ENCODE data around the gene DCTN4. TPM values are rescaled to one million over a fixed set of nuclear protein-coding genes. Genes with fewer than 3 reads are reported as not detected.

DCTN4 gene
- polyA plus RNA-seq, 2 of the 4 experiments (the other 2 are of a cell fraction) = 18.7 to 38.4 TPM

- WGBS (ENCODE audit: missing lambda C conversion rate) = 4% methylated on average over 11 of the region's 15 CpGs
- peak; percentile 2 to 15; a peak in 2 of 6 replicates for ATAC-seq
- DNase-seq (ENCODE audit: low read depth in 1 of 2, low spot score in 1 of 2) = peak in 1 of 2 experiments; percentile 7
These were observed 58.6 kb downstream of the DCTN4 start for GRCh38 chr5:150700246-150700593.

GRCh38 chr5:150694612-150695011 lies 64.2 kb downstream of the DCTN4 start:
- FAIRE-seq (no peak), DNase-seq (ENCODE audit: low read depth in 1 of 2, low spot score in 1 of 2) (no peak), ATAC-seq (no peak)
- CTCF ChIA-PET = interaction anchor here (1.7 kb wide), 1 partner anchor 134 kb away, joined by 4 read pairs; no protein-coding TSS in a partner anchor
- Histone ChIP-seq H3K4me2 (no peak overlapping the region), H3K4me1 (peaks cover 8% of the 10 kb centered on the region), H3K4me3 (no peak overlapping the region), H3K27ac (no peak overlapping the region), H3K9me3 (no peaks in the 10 kb centered on the region)
- POLR2A ChIA-PET = no interaction called here
- WGBS (ENCODE audit: missing lambda C conversion rate) = 95% methylated on average over 3 of the region's 3 CpGs
- no peak for TF ChIP-seq BCL3 (IDR thresholded peaks at IDR 0.05)
- no peak for TF ChIP-seq CEBPB (IDR thresholded peaks at IDR 0.05)
- TF ChIP-seq JUNB (IDR thresholded peaks at IDR 0.05) = no peak

More at GRCh38 chr5:150700246-150700593, 58.6 kb downstream of the DCTN4 start:
- ChIA-PET POLR2A (interaction anchor here (0.6 to 1.9 kb wide), 8 partner anchors 9 to 250 kb away, joined by 3 to 22 read pairs (median 5); partner anchors contain the start of genes DCTN4 and SYNPO), CTCF (interaction anchor here (0.6 to 4.5 kb wide), 19 partner anchors 9 to 510 kb away, joined by 3 to 28 read pairs (median 3); partner anchors contain the start of genes SMIM3 and SYNPO)
- peak overlapping the region; percentile 97 for H3K4me3 ChIP-seq
- peaks cover 14% of the 10 kb centered on the region for H3K4me1 ChIP-seq
- TF ChIP-seq TFCP2L1 (CRISPR knock-in tag; IDR thresholded peaks at IDR 0.05) (0 out of 2 replicates have a peak, but pooled peaks have one; percentile 8), ZFP36 (IDR thresholded peaks at IDR 0.05; ENCODE audit: borderline replicate concordance, partially characterized antibody) (no peak)
- H3K9me3 ChIP-seq = no peaks in the 10 kb centered on the region
- no peak for FAIRE-seq
- H3K4me2 ChIP-seq = peak overlapping the region; percentile 83
- H3K27ac ChIP-seq = peak overlapping the region; percentile 98 to 99

- H3K4me3 ChIP-seq = no peak overlapping the region
- CTCF ChIA-PET = interaction anchor here (5.3 kb wide), 1 partner anchor 8 kb away, joined by 27 read pairs; the partner anchor contains the start of gene RBM22
- 91% methylated on average over 3 of the region's 3 CpGs for WGBS (ENCODE audit: missing lambda C conversion rate)
- no peaks in the 10 kb centered on the region for H3K9me3 ChIP-seq
- FAIRE-seq (no peak), DNase-seq (ENCODE audit: low read depth in 1 of 2, low spot score in 1 of 2) (no peak), ATAC-seq (no peak)
- H3K4me2 ChIP-seq = no peak overlapping the region
- H3K4me1 ChIP-seq = no peaks in the 10 kb centered on the region
- POLR2A ChIA-PET = no interaction called here
- TF ChIP-seq RARB (CRISPR knock-in tag; IDR thresholded peaks at IDR 0.05) (no peak), FOSB (CRISPR knock-in tag; IDR thresholded peaks at IDR 0.05) (no peak), MAX (IDR thresholded peaks at IDR 0.05) (no peak), PHF8 (IDR thresholded peaks at IDR 0.05; ENCODE audit: borderline replicate concordance, low read depth) (no peak), HDAC2 (IDR thresholded peaks at IDR 0.05) (no peak), ZNF302 (CRISPR knock-in tag; IDR thresholded peaks at IDR 0.05) (no peak)
- no peak overlapping the region for H3K27ac ChIP-seq
These were observed 66.5 kb downstream of the DCTN4 start for GRCh38 chr5:150692276-150692675.

GRCh38 chr5:150690760-150691159 lies 68.1 kb downstream of the DCTN4 start:
- H3K4me2 ChIP-seq = no peak overlapping the region
- FAIRE-seq (no peak), ATAC-seq (no peak), DNase-seq (ENCODE audit: low read depth in 1 of 2, low spot score in 1 of 2) (no peak)
- no peaks in the 10 kb centered on the region for H3K9me3 ChIP-seq
- H3K4me3 ChIP-seq = no peak overlapping the region
- TF ChIP-seq EHF (CRISPR knock-in tag; IDR thresholded peaks at IDR 0.05) = no peak
- TF ChIP-seq SMC3 (IDR thresholded peaks at IDR 0.05) = no peak
- TF ChIP-seq NR3C1 (IDR thresholded peaks at IDR 0.05) = no peak
- TF ChIP-seq FOXS1 (CRISPR knock-in tag; IDR thresholded peaks at IDR 0.05) = no peak
- no peak for TF ChIP-seq NPAS2 (CRISPR knock-in tag; IDR thresholded peaks at IDR 0.05; ENCODE audit: borderline replicate concordance)
- TF ChIP-seq EP300 (IDR thresholded peaks at IDR 0.05) = no peak
- TF ChIP-seq CHD2 (IDR thresholded peaks at IDR 0.05; ENCODE audit: low read length, partially characterized antibody) = no peak
- TF ChIP-seq ZFP36 (IDR thresholded peaks at IDR 0.05; ENCODE audit: borderline replicate concordance, partially characterized antibody) = no peak
- ChIA-PET POLR2A (no interaction called here), CTCF (interaction anchor here (0.7 to 5.3 kb wide), 4 partner anchors 10 to 1076 kb away, joined by 3 to 27 read pairs (median 3); partner anchors contain the start of genes MYOZ3 and RBM22)
- H3K27ac ChIP-seq = no peak overlapping the region
- no peaks in the 10 kb centered on the region for H3K4me1 ChIP-seq
- 88% methylated on average over 6 of the region's 6 CpGs for WGBS (ENCODE audit: missing lambda C conversion rate)
